ENCODE data around the gene PNPLA2. TPM values are rescaled to one million over a fixed set of nuclear protein-coding genes. Genes with fewer than 3 reads are reported as not detected.
A peak's percentile ranks its signal among the peaks of the same experiment; 100 is the strongest.

Gene PNPLA2
- total RNA-seq, 1 experiment from 2014 or later, result 66.5 TPM

DNA sequence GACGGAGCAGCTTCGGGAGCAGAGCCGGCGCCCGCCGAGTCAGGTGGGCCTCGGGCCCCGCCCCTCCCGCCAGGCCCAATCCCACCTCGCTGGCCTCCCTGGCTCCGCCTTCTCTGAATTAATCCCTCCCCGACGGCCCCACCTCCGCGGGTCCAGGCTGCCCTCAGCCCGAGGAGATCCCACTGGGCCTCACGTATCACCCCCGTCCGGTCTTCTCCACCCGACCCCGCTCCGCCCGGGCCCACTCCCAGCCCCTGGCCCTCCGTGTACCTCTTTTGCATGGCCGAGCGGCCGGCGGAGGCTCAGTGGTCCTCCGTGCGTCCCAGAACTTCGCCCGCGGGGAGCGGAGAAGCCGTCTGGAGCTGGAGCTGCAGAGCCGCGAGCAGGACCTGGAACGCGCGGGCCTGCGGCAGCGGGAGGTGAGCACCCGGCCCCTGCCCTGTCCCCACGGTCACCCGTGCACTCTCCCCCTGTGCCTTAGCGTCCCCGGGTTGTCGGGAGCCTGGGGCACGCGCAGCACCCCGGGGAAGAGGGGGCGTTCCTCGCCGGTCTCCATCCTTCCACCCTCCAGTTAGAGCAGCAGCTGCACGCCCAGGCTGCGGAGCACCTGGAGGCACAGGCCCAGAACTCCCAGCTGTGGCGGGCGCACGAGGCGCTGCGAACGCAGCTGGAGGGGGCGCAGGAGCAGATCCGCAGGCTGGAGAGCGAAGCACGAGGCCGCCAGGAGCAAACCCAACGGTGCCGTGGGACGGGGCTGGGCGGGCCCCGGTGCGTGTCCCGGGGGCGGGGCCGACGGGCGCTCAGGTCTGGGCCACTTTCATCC, 11.8 kb downstream of the PNPLA2 start (continued):
- TF ChIP-seq, protein P1, sequence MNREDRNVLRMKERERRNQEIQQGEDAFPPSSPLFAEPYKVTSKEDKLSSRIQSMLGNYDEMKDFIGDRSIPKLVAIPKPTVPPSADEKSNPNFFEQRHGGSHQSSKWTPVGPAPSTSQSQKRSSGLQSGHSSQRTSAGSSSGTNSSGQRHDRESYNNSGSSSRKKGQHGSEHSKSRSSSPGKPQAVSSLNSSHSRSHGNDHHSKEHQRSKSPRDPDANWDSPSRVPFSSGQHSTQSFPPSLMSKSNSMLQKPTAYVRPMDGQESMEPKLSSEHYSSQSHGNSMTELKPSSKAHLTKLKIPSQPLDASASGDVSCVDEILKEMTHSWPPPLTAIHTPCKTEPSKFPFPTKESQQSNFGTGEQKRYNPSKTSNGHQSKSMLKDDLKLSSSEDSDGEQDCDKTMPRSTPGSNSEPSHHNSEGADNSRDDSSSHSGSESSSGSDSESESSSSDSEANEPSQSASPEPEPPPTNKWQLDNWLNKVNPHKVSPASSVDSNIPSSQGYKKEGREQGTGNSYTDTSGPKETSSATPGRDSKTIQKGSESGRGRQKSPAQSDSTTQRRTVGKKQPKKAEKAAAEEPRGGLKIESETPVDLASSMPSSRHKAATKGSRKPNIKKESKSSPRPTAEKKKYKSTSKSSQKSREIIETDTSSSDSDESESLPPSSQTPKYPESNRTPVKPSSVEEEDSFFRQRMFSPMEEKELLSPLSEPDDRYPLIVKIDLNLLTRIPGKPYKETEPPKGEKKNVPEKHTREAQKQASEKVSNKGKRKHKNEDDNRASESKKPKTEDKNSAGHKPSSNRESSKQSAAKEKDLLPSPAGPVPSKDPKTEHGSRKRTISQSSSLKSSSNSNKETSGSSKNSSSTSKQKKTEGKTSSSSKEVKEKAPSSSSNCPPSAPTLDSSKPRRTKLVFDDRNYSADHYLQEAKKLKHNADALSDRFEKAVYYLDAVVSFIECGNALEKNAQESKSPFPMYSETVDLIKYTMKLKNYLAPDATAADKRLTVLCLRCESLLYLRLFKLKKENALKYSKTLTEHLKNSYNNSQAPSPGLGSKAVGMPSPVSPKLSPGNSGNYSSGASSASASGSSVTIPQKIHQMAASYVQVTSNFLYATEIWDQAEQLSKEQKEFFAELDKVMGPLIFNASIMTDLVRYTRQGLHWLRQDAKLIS (CRISPR knock-in tag; IDR thresholded peaks at IDR 0.05; ENCODE audit: borderline replicate concordance), result no peak; the same call in 1 of the 2 replicates
- TF ChIP-seq ZNF396 (CRISPR knock-in tag; IDR thresholded peaks at IDR 0.05; ENCODE audit: borderline replicate concordance) (no peak), ETV6 (CRISPR knock-in tag; IDR thresholded peaks at IDR 0.05) (no peak), FOXP1 (CRISPR knock-in tag; IDR thresholded peaks at IDR 0.05; ENCODE audit: borderline replicate concordance) (no peak), CREM (CRISPR knock-in tag; IDR thresholded peaks at IDR 0.05) (no peak), FOXJ3 (CRISPR knock-in tag; IDR thresholded peaks at IDR 0.05; ENCODE audit: borderline replicate concordance) (no peak), ZBTB21 (CRISPR knock-in tag; IDR thresholded peaks at IDR 0.05; ENCODE audit: borderline replicate concordance) (no peak), ELF4 (CRISPR knock-in tag; IDR thresholded peaks at IDR 0.05; ENCODE audit: low read depth) (no peak; the same call in 1 of the 2 replicates), SMAD3 (CRISPR knock-in tag; IDR thresholded peaks at IDR 0.05; ENCODE audit: borderline replicate concordance) (0 out of 2 replicates have a peak, but pooled peaks have one; percentile 20), CREB1 (CRISPR knock-in tag; IDR thresholded peaks at IDR 0.05) (no peak), SP1 (CRISPR knock-in tag; conservative IDR thresholded peaks at IDR 0.05) (peak; percentile 20; the same call in 1 of the 2 replicates), ZNF317 (CRISPR knock-in tag; IDR thresholded peaks at IDR 0.05; ENCODE audit: borderline replicate concordance, low read depth) (no peak), PRRX2 (CRISPR knock-in tag; IDR thresholded peaks at IDR 0.05) (no peak), TEAD1 (CRISPR knock-in tag; IDR thresholded peaks at IDR 0.05) (0 out of 2 replicates have a peak, but pooled peaks have one; percentile 17), ZNF423 (CRISPR knock-in tag; IDR thresholded peaks at IDR 0.05) (no peak), ZNF671 (CRISPR knock-in tag; IDR thresholded peaks at IDR 0.05) (no peak), NR3C1 (CRISPR knock-in tag; conservative IDR thresholded peaks at IDR 0.05; ENCODE audit: low read depth) (peak; percentile 77; the same call in 1 of the 2 replicates)
- TF ChIP-seq, protein P2, sequence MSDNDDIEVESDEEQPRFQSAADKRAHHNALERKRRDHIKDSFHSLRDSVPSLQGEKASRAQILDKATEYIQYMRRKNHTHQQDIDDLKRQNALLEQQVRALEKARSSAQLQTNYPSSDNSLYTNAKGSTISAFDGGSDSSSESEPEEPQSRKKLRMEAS (CRISPR knock-in tag; IDR thresholded peaks at IDR 0.05), result peak; percentile 82; the same call in 1 of the 2 replicates
- TF ChIP-seq, protein P3, sequence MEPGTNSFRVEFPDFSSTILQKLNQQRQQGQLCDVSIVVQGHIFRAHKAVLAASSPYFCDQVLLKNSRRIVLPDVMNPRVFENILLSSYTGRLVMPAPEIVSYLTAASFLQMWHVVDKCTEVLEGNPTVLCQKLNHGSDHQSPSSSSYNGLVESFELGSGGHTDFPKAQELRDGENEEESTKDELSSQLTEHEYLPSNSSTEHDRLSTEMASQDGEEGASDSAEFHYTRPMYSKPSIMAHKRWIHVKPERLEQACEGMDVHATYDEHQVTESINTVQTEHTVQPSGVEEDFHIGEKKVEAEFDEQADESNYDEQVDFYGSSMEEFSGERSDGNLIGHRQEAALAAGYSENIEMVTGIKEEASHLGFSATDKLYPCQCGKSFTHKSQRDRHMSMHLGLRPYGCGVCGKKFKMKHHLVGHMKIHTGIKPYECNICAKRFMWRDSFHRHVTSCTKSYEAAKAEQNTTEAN (CRISPR knock-in tag; IDR thresholded peaks at IDR 0.05), result no peak
- TF ChIP-seq, protein P4, sequence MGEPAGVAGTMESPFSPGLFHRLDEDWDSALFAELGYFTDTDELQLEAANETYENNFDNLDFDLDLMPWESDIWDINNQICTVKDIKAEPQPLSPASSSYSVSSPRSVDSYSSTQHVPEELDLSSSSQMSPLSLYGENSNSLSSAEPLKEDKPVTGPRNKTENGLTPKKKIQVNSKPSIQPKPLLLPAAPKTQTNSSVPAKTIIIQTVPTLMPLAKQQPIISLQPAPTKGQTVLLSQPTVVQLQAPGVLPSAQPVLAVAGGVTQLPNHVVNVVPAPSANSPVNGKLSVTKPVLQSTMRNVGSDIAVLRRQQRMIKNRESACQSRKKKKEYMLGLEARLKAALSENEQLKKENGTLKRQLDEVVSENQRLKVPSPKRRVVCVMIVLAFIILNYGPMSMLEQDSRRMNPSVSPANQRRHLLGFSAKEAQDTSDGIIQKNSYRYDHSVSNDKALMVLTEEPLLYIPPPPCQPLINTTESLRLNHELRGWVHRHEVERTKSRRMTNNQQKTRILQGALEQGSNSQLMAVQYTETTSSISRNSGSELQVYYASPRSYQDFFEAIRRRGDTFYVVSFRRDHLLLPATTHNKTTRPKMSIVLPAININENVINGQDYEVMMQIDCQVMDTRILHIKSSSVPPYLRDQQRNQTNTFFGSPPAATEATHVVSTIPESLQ (CRISPR knock-in tag; IDR thresholded peaks at IDR 0.05), result no peak
- TF ChIP-seq, protein P5, sequence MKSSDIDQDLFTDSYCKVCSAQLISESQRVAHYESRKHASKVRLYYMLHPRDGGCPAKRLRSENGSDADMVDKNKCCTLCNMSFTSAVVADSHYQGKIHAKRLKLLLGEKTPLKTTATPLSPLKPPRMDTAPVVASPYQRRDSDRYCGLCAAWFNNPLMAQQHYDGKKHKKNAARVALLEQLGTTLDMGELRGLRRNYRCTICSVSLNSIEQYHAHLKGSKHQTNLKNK (CRISPR knock-in tag; IDR thresholded peaks at IDR 0.05), result no peak
- TF ChIP-seq, protein P6, sequence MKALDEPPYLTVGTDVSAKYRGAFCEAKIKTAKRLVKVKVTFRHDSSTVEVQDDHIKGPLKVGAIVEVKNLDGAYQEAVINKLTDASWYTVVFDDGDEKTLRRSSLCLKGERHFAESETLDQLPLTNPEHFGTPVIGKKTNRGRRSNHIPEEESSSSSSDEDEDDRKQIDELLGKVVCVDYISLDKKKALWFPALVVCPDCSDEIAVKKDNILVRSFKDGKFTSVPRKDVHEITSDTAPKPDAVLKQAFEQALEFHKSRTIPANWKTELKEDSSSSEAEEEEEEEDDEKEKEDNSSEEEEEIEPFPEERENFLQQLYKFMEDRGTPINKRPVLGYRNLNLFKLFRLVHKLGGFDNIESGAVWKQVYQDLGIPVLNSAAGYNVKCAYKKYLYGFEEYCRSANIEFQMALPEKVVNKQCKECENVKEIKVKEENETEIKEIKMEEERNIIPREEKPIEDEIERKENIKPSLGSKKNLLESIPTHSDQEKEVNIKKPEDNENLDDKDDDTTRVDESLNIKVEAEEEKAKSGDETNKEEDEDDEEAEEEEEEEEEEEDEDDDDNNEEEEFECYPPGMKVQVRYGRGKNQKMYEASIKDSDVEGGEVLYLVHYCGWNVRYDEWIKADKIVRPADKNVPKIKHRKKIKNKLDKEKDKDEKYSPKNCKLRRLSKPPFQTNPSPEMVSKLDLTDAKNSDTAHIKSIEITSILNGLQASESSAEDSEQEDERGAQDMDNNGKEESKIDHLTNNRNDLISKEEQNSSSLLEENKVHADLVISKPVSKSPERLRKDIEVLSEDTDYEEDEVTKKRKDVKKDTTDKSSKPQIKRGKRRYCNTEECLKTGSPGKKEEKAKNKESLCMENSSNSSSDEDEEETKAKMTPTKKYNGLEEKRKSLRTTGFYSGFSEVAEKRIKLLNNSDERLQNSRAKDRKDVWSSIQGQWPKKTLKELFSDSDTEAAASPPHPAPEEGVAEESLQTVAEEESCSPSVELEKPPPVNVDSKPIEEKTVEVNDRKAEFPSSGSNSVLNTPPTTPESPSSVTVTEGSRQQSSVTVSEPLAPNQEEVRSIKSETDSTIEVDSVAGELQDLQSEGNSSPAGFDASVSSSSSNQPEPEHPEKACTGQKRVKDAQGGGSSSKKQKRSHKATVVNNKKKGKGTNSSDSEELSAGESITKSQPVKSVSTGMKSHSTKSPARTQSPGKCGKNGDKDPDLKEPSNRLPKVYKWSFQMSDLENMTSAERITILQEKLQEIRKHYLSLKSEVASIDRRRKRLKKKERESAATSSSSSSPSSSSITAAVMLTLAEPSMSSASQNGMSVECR (CRISPR knock-in tag; IDR thresholded peaks at IDR 0.05; ENCODE audit: borderline replicate concordance), result 0 out of 2 replicates have a peak, but pooled peaks have one; percentile 17
- TF ChIP-seq, protein P7, sequence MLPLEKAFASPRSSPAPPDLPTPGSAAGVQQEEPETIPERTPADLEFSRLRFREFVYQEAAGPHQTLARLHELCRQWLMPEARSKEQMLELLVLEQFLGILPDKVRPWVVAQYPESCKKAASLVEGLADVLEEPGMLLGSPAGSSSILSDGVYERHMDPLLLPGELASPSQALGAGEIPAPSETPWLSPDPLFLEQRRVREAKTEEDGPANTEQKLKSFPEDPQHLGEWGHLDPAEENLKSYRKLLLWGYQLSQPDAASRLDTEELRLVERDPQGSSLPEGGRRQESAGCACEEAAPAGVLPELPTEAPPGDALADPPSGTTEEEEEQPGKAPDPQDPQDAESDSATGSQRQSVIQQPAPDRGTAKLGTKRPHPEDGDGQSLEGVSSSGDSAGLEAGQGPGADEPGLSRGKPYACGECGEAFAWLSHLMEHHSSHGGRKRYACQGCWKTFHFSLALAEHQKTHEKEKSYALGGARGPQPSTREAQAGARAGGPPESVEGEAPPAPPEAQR (CRISPR knock-in tag; IDR thresholded peaks at IDR 0.05), result no peak
